ENCODE data around the gene SPATA20.

Gene SPATA20

DNA sequence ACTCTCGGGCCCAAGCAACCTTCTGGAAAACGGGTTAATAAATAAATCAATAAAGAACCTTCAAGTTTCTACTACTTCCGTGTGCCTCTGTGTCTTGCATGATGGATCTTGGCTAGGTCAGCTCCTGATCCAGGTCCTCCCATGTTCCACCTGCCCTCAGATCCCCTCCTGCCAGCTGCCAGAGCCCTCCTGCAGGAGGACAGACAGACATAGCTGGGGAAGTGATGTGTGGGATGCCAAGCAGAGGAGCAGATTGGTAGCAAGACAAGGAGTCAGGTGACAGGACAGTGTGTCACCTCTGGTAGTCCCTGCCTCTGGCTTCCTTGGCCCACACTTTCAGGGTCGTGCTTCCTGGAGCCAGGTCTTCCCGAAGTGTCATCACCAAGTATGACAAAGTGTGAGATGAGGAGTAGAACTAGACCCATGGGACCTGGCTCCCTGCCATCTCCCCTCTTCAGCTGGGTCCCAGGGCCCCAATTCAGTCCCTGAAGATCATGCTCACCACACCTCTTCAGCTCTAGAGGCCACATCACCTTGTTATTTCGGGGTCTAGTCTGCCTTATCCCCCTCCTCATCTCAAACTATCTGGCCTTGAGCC lies 15.4 kb upstream of the SPATA20 start:
- Mint-ChIP-seq H3K36me3 (ENCODE audit: low read depth) (no peaks in the 10 kb centered on the region), H3K27me3 (ENCODE audit: low read depth) (peaks cover 22% of the 10 kb centered on the region), H3K27ac (peak overlapping the region in 2 of 3 experiments; percentile 33 to 45), H3K9me3 (no peaks in the 10 kb centered on the region), H3K4me3 (no peak overlapping the region), H3K4me1 (peaks cover 48% of the 10 kb centered on the region)
- TF ChIP-seq, protein P1, sequence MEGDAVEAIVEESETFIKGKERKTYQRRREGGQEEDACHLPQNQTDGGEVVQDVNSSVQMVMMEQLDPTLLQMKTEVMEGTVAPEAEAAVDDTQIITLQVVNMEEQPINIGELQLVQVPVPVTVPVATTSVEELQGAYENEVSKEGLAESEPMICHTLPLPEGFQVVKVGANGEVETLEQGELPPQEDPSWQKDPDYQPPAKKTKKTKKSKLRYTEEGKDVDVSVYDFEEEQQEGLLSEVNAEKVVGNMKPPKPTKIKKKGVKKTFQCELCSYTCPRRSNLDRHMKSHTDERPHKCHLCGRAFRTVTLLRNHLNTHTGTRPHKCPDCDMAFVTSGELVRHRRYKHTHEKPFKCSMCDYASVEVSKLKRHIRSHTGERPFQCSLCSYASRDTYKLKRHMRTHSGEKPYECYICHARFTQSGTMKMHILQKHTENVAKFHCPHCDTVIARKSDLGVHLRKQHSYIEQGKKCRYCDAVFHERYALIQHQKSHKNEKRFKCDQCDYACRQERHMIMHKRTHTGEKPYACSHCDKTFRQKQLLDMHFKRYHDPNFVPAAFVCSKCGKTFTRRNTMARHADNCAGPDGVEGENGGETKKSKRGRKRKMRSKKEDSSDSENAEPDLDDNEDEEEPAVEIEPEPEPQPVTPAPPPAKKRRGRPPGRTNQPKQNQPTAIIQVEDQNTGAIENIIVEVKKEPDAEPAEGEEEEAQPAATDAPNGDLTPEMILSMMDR (IDR thresholded peaks at IDR 0.05; ENCODE audit: unreplicated experiment in 3 of 3): no peak

DNA sequence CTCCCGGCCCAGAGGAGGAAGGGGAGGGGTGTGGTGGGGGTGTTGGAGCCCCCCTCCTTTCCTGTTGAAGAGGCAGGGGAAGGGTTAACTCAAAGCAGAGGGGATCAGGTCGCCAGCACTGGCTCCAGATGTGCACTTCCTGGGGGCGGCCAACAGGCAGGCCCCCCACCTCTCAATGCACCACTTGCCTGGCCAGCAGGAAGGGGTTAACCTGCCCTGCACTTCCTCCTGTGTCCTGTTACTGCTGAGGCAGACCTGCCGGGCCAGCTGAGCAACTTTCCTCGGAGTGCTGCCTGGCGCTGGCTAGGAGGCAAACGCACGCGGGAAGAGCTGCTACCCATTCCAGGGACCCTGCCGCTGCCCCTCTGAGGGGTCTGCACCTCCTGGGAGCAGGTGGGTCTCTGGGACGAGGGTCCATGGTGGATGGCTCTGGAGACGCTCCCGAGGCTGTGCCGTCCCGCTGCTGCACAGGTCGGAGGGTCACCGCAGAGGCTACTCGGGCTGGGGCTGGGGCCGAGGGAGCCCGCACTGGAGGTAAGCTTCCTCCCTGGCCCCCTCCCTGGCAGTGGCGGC lies 14.4 kb upstream of the SPATA20 start, which contains the start of gene EPN3:
EPN3 (plus strand) TSS at position 284 of the 573 bp plus-strand sequence. CDS start 3,822 bp downstream, outside the sequence.
- H3K4me3 Mint-ChIP-seq: peak within 1 kb of the TSS; percentile 70 to 81 (median 79)
- TF ChIP-seq, protein P1 (IDR thresholded peaks at IDR 0.05; ENCODE audit: unreplicated experiment in 3 of 3): no peak
- H3K36me3 Mint-ChIP-seq (ENCODE audit: low read depth): no peaks in the 10 kb centered on the region
- H3K27me3 Mint-ChIP-seq (ENCODE audit: low read depth): peaks cover 22% of the 10 kb centered on the region
- H3K9me3 Mint-ChIP-seq: no peaks in the 10 kb centered on the region
- peaks cover 48% of the 10 kb centered on the region for H3K4me1 Mint-ChIP-seq
- peak within 1 kb of the TSS; percentile 53 to 85 (median 60) for H3K27ac Mint-ChIP-seq

DNA sequence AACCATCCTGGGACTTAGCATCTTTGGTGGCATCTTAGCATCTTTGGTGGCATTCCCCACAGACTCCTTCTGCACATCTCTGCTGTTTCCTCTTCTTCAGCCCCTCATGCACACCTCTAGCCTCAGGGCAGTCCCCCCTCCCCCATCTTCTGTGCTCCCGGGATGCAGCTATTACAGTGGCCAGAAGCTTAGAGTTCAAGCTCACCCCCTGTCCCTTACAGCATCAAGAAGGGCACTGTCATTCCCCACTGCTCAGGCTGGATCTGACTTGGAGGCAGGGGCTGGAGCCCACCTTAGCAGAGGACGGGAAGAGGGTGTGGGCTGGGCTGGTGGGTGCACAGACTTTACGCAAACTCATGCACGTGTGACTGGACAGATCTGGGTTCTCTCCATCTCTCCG lies 13.8 kb upstream of the SPATA20 start:
- Mint-ChIP-seq H3K36me3 (ENCODE audit: low read depth) (no peaks in the 10 kb centered on the region), H3K9me3 (no peaks in the 10 kb centered on the region), H3K4me1 (peaks cover 48% of the 10 kb centered on the region), H3K27me3 (ENCODE audit: low read depth) (peaks cover 22% of the 10 kb centered on the region), H3K4me3 (peak overlapping the region; percentile 70 to 81 (median 79)), H3K27ac (peak overlapping the region; percentile 53 to 85 (median 60))
- TF ChIP-seq, protein P1 (IDR thresholded peaks at IDR 0.05; ENCODE audit: unreplicated experiment in 3 of 3): no peak

DNA sequence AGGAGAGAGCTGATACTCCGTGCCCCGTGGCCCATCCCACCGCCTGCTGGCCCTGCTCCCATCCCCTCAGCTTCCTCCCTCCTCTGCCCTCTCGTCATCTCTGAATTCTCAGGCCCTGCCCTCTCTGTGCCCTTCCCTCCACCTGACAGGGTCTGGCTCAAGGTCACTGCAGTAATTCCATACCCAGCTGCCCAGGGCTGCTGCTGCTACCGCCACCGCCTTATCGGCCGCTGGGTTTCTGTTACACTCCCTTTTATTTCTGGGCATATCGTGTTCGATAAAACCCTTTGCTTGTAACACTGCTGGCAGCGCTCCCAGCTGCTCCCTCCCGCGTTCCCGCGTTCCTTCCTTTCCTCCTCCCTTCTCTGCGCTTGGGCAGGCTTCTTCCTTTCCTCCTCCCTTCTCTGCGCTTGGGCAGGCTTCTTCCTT lies 13.2 kb upstream of the SPATA20 start:
- Mint-ChIP-seq H3K27me3 (ENCODE audit: low read depth) (peaks cover 22% of the 10 kb centered on the region), H3K4me1 (peaks cover 52% of the 10 kb centered on the region), H3K4me3 (peak overlapping the region; percentile 70 to 81 (median 79)), H3K36me3 (ENCODE audit: low read depth) (no peaks in the 10 kb centered on the region), H3K27ac (peak overlapping the region; percentile 53 to 85 (median 60)), H3K9me3 (no peaks in the 10 kb centered on the region)
- TF ChIP-seq, protein P1 (IDR thresholded peaks at IDR 0.05; ENCODE audit: unreplicated experiment in 3 of 3): no peak

DNA sequence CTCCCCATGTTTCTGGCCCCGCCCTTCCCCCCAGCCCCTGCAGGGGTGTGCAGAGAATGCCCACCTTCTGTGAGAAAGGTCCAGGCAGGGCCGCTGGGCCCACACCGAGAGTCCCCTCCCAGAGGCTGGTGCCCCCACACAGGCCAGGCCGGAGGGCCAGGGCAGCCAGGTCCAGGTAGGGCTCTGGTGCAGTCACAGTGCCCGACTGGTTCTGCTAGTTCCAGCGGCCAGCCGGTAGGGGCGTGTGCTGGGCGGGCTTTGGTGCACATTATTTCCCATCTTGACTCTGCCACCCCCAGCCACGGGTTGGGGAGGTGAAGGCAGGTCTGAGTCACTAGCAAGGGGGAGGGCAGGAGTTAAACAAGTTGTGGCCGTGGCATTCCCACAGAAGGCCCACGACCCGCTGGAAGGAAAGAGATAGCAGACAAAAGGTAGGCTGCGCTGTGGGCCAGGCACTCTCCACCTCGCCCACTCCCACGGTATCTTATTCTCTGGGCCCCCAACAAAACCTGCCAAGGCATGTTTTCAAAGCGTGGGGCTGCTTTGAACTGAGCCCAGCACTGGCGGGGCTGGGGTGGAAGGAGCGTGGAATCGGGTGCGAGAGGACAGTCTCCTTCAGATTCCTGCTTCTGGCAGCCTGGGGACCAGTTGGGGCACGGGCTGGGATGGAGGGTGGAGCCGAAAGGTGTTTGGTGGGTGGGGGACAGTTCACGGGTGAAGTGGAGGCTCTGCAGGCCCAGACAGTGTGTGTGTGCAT lies 12.6 kb upstream of the SPATA20 start:
- TF ChIP-seq, protein P1 (IDR thresholded peaks at IDR 0.05; ENCODE audit: unreplicated experiment in 3 of 3): peak; percentile 26 to 33 (median 29)
- Mint-ChIP-seq H3K27me3 (ENCODE audit: low read depth) (peaks cover 22% of the 10 kb centered on the region), H3K9me3 (no peaks in the 10 kb centered on the region), H3K4me1 (peaks cover 56% of the 10 kb centered on the region), H3K36me3 (ENCODE audit: low read depth) (no peaks in the 10 kb centered on the region), H3K4me3 (peak overlapping the region; percentile 47 to 81 (median 79)), H3K27ac (peak overlapping the region; percentile 60 to 90 (median 85))
